ENCODE results near the gene APP.
"Not testable (repeated sequence)": the region's sequence is repeated elsewhere in the genome, so short reads cannot be mapped to it uniquely, and the experiment has no call there.

Gene APP

GRCh38 chr21:26159869-26160268 lies 10.7 kb downstream of the APP start:
- no peak for DNase-seq

- DNase-seq: no peak
Measured at GRCh38 chr21:26157801-26158200, 12.8 kb downstream of the APP start.

DNA sequence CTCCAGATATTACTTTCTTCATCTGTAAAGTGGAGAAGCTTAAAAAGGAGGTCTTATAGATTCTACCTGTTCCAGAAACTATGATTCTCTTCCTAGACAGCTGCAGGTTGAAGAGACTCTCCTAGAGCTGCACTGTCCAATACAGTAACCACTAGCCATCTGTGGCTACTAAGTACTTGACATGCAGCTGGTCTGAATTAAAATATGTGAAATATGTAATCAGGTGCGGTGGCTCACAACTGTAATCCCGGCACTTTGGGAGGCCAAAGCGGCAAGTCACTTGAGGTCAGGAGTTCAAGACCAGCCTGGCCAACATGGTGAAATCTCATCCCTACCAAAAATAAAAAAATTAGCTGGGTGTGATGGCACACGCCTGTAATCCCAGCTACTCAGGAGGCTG lies 15.8 kb downstream of the APP start:
- DNase-seq: no peak

GRCh38 chr21:26153758-26154157 lies 16.8 kb downstream of the APP start:
- no peak for DNase-seq

DNA sequence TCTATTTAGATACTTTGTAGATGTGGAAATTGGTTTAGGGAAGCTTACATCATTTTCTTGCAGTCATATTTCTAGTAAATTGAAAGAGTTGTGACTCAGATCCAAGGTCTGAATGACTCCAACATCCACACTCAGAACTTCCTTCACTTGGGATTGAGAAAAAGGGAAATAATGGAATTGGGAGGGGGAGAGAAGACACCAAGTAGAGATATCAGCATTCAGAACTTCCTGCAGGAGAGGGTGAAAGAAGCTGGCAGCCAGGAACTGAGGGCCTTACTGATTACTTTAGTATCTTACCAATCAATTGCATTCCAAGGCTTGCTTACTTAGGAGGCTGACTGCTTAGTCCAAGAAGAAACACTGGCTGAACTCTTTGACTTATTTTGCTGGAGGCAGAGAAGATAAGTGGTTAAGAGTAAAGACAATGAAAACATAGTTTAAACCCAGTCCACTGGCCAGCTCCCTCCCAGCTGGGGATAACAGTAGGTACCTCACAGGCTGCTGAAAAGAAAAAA lies 21.7 kb downstream of the APP start:
- no peak for DNase-seq

- DNase-seq: no peak
Measured at GRCh38 chr21:26148071-26148839, 22.3 kb downstream of the APP start.

- no peak for DNase-seq
Measured at GRCh38 chr21:26147535-26147934, 23.0 kb downstream of the APP start.

DNA sequence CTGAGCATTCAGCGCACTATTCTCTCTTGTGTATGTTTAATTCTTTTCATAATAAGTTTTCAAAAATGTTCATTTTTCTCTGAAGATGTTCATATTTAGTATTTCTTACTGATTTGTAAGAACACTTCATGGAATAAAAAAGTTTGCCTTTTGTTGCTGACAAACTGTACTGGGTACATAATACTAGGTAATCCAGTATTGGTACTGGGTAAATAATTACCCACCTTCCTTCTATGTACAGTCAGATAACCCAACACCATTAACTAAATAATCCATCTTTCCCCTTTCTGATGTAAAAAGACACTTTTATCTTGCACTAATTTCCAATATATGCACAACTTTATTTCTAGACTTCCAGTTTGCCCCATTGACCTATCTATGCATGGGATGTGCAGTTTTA lies 23.9 kb downstream of the APP start:
- no peak for DNase-seq

- DNase-seq: no peak
Measured at GRCh38 chr21:26144031-26144430, 26.5 kb downstream of the APP start.

DNA sequence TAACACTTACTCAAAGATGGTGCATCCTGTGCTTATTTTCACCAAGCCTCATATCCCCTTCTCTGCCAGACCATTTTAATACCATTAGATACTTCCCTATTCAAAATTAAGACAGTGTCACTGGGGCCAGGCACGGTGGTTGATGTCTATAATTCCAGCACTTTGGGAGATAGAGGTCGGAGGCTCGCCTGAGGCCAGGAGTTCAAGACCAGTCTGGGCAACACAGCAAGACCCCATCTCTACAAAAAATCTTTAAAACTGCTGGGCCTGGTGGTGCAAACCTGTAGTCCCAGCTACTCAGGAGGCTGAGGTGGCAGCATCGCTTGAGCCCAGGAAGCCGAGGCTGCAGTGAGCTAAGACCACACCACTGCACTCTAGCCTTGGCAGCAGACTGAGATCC lies 28.2 kb downstream of the APP start:
- no peak for DNase-seq

DNA sequence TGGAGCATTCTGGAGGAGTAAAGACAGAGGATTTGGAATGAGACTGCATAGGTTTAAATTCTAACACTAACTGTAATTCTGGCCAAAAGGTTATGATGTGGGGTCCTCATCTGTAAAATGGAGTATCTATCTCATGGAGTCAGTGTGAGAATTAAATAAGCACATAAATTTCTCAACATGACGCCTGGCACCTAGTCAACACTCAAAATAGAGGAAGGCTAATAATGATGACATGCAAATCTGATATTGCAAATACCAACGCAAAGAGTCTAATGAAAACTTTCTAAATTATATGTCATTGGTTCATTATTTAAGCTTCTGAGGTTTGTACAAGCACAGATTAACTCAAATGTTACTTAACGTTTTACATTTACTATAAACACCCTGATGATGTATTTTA lies 29.6 kb downstream of the APP start:
- no peak for DNase-seq

DNA sequence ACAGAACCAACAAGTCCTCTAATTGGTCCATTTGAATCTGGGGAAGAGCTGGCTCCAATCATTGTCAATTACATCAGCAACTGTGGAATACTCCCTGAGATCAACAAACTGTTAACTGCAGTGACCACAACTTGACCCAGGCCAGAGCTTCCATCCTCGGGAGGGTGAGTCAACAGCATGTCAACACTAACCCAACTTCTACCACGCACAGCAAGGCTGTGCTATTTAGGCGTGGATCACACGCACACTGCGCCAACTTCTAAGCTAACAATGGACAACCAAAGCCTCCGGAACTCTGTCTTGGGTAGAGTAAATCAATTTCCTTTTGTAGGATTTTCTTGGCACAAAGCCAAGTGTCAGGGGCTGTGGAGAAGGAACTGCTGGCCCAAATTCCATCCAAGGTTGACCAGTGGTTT lies 30.4 kb downstream of the APP start:
- no peak for DNase-seq

DNA sequence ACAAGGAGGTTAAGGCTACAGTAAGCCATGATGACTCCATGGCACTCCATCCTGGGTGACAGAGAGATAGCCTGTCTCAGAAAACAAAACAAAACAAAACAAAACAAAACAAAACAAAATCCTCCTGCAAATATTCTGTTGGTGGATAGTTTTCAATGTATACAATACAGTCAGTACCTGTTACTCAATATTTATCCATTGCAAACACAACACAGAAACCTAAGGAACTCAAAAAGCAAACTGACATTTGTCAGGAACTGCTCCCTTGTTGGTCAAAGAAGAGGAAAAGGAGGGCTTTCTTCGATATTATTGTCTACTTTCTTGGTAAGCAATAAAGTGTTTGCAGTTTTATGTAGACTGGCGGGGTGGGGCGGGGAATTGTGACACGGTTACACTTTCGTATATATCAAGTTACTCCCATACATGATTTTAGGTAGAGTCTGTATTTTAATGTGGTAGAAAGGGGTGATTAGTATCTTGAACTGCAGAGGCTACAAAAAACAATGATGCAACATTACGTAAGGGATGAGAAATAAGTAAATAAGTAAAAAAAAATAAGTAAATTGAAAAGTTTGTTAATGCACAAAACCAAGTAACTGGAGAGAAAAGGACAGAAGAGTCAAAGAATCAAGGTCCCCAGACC lies 31.8 kb downstream of the APP start:
- no peak for DNase-seq

DNA sequence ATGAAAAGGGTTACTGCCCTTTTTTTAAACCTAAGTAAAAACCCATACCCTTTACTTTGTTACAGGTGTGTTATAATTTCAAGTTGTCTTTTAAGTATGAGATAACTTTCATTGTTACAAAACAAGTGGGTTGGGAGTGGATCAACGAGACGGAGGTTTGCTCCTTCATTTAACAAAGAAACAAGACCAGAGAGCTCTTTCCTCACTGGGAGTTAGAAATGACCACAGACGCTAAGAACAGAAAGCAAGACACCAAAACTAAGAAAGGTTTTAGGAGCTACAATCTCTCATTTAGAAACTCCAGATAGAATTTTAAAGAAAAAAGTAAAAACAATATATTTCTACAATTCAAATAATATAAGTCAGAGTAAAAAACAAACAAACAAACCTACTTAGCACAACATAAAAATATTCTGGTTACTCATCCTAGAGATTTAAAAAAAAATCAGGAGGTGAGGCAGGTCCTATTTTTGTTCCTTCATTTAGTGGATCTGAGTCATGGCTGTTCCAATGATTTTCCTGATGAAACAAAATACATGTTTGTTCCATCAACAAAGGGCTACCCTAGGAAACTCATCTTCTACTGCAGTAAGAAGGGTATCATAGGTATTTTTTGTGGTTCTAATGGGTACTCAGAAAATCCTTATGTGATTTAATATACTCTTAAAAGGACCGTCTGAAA lies 33.0 kb downstream of the APP start:
- DNase-seq: no peak

DNA sequence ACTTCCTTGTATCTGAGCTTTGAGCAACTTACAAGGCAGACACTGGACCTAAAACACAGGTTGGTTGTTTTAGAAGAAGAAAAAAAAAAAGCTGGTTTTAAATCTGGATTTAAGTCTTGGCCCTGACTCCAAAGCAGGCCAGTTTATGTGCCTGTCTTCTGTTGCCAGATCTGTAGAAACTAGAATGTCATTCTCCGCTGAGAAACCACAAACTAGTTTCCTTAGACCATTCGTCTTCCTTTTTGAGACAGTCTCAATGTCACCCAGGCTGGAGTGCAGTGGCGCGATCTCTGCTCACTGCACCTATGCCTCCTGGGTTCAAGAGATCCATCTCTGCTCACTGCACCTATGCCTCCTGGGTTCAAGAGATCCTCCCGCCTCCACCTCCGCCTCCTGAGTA lies 33.9 kb downstream of the APP start:
- no peak for DNase-seq

DNA sequence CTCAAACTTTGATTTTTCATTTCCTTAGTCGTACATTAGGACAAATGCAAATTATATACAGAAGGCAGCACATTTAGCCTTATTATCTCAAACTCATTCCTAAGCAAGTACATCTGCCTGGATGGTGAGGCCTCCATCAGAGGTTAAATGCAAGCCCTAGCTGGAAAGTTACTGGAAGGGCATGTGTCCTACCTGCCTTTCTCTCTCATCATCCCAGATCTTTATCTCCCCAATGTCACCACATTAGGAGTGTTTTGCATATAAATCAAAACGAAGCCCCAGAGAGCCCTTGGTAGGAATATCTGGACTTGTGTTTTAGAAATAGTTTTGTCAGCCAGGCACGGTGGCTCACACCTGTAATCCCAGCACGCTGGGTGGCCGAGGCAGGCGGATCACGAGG lies 35.0 kb downstream of the APP start:
- DNase-seq: no peak

DNA sequence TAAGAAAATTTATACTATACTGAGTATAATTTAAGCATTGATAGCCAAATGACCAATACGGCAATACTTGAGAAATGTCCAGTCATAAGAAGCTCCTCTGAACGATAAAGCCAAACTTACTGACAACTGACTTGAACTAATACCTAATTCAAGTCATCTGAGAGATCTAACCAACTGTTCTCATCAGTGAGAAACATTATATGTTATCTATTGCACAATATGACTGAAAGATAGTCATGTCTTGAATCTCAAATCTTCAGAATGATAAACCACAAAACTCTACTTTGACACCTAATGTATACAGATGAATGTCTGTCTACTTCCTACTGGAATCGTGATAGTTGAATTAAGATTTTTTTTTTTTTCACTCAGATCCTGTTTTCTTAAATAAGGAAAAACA lies 39.0 kb downstream of the APP start:
- no peak for DNase-seq

- DNase-seq: not testable (repeated sequence)
Measured at GRCh38 chr21:26131053-26131452, 39.5 kb downstream of the APP start.

GRCh38 chr21:26130249-26130881 lies 40.2 kb downstream of the APP start:
- no peak for DNase-seq

DNA sequence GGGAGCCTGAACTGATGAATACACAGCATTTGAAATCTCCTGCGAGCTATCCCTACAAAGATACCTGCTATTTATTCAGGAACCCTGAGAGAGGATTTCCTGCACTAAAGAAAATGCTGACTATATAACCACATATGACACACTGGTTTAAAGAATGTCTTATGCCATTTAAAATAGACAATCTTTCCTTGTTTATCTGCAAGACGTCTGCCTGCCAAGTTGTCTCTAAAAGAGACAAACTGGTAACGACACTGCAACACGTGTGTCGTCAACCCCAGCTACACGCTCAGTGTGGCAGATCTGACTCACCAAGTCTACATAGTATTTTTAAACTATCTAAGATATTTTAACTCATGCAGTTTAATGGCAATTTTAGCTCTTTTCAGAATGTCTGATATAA lies 42.7 kb downstream of the APP start:
- DNase-seq: no peak

DNA sequence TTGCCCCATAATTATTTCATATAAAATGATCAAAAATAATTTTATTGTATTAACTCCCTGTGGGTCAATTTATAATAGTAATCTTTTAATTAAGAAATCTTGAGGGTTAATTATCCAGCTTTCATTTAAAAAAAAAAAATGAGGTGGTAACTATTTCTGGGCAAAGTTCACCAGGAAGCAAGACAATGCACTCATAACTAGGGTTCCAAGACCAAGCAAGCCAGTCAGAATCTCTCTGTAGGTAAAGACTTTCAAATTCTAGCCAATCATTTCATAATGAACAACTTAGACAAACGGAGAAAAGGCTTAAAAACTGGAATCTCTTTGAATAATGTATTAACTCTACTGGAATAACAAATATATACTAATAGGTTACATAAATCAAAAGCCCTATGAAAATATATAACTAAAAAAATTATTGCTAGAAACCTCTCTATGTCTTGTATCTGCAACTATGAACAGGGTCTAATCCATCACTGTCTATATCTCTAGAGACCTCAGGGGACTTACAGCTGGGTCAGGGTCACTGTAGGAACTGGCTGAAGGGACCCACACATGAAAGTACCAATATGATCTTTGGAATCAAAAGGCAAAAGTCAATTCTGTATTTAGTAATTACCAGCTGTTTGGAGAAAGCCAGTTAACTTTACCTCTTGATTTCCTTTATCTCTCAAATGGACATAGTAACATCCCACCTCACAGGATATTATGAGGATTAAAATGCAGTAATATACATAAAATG lies 43.3 kb downstream of the APP start:
- DNase-seq: no peak

DNA sequence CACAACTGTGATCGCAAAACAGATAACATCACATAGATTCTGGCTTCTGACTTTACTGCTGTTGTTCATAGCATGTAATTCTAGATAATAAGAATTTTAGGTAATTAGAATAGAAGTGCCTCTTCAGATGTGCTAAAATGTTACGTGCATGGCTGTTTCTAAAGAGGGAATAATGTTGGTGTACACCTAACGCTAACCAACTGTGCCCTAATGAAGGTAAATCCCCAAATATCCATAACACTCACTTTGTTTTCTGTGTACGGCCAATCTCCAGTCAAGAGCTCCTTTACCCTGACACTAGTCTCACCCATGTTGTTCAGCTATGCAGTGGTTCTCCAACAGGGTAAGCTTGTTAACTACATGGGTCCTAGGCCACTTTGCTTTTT lies 44.4 kb downstream of the APP start:
- DNase-seq: no peak

Data from stimulated activated CD8-positive, alpha-beta memory T cell treated with anti-CD3 and anti-CD28 coated beads, Interleukin-4, amount 100 ng/mL, for 48 hours (primary cell).